HG02840 (cell line): Measurements from ENCODE around the gene IMPACT.
A peak's percentile ranks its signal among the peaks of the same experiment; 100 is the strongest.

Experiments
- ATAC-seq: cut with Tn5 transposase; IDR thresholded peaks from one replicate; pipeline ENCODE4 v1.9.1; 2021; ENCODE audit warnings: mild to moderate bottlenecking, moderate library complexity, moderate number of reproducible peaks; ENCODE audit not compliant: unreplicated experiment, low FRiP score

The IMPACT gene, protein sequence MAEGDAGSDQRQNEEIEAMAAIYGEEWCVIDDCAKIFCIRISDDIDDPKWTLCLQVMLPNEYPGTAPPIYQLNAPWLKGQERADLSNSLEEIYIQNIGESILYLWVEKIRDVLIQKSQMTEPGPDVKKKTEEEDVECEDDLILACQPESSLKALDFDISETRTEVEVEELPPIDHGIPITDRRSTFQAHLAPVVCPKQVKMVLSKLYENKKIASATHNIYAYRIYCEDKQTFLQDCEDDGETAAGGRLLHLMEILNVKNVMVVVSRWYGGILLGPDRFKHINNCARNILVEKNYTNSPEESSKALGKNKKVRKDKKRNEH

DNA sequence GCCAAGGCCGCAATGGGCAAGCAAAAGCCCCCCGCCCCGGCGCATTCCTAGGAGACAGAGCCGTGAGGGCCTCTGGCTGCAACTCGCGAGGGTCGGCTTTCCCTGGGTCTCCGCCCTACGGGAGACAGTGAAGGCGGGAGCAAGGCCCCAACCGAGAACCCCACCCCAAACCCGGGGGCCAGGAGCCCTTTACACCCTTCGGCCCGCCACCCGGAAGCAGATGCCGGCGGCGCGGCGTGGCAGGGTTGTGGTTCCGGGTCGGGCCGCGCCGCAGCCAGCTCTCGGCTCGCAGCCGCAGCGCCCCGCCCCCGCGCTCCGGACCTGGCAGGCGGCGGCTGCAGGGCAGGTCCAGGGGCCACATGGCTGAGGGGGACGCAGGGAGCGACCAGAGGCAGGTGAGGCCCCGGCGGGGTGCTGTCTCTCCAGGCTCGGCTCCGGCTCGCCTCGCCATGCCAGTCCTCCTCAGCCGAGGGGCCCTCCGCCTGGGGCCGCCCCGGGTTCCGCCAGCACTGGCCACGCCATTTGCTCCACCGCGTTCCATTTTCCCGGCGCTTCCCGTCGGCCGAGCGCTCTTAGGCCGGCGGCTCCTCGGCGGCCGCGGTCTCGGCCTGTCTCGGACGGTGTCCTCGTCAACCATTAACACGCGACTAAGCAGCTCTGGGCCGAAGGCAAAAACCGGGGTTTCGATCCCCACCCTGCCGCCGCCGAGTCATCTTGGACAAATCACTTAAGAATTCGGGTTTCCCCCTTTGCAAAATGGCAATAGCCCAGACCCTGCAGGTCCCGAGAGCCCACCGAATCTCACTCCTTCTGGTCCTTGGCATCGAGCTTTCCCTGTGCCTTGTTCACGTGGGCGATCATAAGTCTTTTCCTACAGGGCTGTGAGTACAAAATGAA, at the start of gene IMPACT:
TSS of gene IMPACT (plus strand) at position 273 of the 897 bp plus-strand sequence. CDS start at position 360, 87 bp downstream.
- peak; percentile 89 for ATAC-seq

DNA sequence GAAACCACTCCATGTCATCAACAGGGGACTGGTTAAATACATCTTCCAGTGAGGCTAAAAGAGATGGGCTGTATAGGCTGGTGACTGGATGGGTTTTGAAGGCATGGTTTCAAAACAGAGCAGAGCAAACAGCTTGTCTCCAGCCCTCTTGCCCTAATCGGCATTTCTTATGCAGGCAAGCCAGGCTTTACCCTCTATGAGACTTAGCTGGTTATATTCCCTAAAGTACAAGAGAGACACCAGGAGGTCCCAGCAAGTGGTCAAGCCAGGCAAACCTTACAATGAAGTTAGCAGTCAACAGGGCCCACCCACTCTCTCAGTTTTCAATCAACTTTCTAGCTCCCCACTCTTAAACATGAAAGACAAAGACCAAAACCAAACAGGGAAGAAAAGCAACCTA, 47.9 kb upstream of the IMPACT start:
- ATAC-seq, result no peak

DNA sequence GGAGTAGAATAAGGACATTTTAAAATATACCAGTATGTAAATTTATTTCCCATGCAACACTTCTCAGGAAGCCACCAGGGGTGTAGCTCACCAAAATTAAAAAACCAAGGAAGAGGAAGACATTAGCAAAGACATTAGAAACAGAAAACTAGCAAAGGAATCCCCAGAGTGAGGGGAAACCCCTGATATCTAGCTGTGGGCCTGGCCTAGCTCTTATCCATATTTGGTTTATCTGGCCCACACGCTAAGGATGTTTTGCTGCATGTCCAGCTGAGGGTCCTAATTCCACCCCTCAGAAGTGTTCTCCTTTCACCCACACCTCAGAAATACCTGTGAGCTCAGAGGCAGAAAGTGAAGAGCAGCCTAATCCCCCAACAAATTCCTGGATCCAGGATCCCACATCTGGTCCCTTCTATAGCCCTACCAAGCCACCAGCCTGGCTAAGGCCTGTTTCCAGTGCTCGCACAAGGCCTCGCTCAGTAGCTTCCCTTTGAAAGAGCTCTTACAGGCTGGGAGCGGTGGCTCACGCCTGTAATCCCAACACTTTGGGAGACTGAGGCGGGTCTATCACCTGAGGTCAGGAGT, 46.2 kb upstream of the IMPACT start:
- ATAC-seq, result no peak

DNA sequence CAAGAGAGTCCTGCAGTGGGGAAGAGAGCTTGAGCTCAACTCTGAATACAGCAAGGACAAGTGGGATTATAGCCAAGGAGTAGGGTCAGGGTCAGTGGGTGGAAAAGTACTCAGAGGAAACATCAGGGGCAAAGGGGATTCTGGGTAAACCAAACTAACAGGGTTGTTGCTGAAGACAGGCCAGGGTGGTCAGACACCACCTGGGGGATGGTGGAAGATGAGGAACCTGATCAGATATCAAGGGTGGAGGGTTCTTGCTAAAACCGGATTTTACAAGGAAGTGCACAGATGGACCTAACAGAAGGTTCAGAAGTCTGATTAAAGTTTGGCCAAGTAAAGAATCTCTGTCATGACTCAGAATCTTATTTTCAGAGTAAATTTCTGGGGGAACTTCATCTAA, 45.3 kb upstream of the IMPACT start:
- ATAC-seq, result no peak

DNA sequence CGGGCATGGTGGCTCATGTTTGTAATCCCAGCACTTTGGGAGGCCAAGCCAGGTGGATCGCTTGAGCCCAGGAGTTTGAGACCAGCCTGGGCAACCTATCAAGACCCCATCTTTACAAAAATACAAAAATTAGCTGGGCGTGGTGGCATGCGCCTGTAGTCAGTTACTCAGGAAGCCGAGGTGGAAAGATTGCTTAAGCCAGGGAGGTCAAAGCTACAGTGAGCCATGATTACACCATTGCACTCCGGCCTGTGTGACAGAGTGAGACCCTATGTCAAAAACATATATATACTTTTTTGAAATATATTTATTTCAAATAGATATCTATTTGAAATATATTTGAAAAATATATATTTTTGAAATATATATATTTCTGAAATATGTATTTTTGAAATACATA, 39.8 kb upstream of the IMPACT start:
- ATAC-seq, result no peak

DNA sequence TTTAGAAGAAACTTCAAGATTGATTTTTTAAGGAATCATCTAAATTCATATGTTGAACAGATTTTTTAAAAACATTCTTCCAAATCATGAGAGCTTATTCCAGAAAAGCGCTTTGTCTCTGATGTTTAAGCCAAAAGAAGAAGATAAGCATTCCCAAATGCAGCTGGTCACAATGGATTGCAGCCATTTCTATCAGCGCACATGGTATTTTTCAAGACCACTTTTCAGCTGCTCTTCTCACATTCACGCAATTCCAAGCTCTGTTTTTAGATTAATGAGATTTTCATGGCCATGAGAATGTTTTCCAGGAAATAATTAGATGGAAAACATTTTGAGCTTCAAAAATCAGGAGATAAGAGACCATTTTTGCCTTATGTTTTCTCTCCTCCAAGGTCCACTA, 37.5 kb upstream of the IMPACT start:
- ATAC-seq, result no peak

DNA sequence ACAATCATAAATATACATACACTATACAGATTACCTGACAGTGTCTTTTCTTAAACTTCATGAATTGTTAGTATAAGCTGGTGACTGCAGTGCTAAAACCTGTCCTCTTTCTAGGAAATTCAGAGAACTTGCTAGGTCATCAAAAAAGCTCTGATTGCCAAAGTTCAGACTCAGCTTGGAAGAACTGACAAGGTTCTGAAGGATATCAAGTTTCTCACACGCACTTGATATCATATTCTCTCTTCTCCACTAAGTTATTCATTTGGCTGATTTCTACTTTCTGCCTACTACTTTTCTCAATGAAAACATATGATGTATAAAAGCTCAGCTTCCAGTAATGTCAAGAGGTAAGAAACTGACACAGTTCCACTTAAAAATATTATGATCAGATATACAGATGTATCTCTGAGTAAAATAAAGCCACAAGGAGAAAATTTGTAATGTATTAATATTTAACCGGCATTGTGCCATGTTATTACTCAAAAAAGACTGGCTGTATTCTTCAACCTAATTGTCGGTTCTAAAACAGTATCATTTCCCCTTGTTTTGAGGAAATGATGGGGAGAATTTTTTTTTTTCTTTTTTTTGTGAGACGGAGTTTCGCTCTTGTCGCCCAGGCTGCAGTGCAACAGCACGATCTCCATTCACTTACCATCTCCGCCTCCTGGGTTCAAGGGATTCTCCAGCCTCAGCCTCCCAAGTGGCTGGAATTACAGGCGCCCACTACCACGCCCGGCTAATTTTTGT, 31.2 kb upstream of the IMPACT start:
- ATAC-seq, result no peak

DNA sequence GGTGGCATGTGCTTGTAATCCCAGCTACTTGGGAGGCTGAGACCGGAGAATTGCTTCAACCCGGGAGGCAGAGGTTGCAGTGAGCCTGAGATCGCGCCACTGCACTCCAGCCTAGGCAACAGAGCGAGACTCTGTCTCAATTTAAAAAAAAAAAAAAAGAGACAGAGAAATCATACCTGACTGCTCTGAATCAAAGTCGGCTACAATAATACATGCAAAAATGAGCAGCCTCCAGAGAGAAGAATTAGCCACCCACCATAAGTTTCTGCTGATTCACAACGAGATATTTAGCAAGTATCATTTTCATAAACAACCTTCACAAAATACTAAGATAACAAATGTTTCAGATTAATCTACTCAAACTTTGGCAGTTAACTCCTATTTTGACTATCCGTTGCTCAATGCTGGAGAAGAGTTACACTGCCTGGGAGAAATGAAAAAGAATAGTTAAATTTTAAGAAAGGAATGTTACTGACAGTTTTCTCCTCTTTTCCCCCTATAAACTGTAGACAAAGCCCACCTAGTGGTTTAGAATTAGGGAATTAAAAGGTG, 30.3 kb upstream of the IMPACT start:
- no peak for ATAC-seq

DNA sequence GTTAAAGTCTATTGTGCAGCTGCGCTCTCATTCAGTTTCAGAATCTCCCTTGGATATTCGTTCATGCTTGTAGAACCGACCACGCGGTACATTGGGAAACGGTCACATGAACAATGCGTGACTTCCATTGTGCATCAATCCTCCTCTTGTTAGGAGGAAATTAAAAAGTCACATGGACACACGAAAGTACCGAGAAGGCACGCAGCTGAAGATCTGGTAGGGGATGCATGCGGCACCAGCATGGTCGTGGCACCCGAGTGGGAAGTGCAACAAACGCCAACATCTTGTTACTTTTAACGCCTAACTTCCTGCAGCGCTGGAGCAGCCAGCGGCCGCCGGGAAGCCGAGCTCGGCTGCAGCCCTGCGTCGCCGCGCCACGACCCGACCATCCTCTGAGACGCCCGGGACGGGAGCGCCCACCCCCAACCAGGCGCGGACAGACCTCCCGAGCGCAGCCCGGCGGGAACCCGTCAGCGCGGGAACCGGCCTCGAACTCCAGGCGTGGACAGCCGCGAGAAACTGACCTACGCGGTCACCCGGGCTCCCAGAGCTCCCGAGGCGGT, 29.3 kb upstream of the IMPACT start:
- ATAC-seq, result no peak

DNA sequence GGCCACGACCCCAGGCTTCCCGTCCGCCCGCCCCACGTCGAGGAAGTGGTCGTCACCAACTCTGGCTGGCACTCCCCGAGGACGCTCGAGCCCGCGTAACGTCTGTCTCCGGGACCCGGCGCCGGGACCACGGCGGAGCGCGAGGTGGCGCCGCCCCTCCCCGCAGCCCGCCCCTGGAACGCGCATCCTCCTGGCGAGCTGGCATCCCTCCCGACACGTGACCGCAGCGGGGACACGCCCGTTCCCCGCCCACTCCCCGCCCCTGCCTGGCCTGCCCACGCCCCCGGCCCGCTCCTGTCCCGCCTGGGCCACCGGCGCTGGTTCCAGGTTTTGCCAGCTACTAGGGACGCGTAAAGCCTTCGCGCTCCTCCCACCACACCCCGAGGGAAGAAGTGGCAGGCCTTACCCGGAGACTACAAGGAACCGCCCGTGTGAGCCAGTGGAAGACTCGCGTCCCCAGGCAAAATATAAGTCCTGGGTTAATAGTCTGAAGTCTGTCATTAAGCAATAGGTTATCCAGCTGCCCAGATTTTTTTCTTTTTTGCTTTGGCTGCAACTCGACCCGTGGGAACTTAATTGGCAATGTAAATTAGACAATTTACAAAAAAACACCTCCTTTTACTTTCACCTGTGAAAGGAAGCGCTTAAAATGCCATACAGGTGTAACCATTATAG, 28.6 kb upstream of the IMPACT start, which contains the start of gene OSBPL1A:
TSS of gene OSBPL1A (minus strand) at position 131 of the 675 bp plus-strand sequence. CDS start 20,291 bp downstream, outside the sequence.
- ATAC-seq, result no peak

DNA sequence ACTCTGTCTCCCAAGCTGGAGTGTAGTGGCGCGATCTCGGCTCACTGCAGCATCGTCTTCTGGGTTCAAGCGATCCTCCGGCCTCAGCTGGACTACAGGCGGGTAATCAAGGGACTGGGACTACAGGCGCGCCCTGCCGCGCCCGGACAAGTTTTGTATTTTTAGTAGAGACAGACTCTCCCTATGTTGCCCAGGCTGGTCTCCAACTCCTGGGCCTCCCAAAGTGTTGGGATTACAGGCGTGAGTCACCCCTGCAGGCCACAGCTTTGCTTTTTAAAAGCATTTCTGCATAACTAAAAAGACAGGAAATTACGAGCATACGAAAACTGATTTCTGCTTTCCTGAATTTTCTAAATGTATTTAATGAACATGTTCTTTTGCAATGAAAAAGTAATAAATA, 27.9 kb upstream of the IMPACT start:
- no peak for ATAC-seq

DNA sequence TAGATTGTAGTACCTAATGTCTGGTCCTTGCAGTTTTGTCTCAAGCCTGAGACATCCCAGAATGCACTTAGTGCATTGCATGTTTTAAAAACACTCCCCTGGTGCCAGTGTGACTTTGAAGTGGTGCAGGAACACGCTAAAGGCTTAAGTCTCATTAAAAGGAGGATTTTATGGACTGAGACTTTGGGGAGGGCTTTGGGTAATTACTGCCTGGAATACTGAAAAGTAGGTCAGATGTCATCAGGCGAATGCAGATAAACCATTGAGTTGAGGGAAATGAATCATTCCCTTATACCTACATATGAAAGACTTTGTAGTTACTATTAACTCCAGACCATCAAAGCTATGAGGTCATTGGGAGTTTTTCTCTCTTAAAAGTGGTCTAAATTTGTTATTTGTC, 25.9 kb upstream of the IMPACT start:
- ATAC-seq, result no peak

DNA sequence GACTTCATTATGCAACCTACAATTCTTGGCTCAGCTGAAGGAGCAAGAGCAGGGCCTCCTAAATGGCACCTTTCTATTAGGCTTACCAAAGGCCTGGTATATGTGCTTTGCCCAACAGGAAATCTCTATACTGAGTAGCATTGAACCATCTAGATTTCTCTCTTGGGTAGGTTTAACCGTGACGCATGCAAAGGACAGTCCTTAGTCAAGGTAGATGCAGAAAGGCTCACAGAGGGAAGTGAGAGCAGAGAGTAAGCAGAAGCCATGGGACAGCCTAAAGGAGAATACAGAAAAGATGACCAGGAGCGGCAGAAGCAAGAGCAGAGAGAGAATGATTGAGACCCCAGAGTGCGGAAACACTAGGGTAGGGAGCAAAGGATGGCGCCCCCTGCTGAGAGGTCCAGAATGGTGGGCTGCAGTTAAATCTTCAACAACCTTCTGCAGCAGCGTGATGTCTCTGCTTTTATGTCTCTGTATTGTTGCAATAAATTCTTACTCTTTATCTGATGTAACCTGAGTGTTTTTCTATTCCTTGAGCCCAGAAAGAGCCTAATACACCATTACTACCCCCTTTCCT, 24.2 kb upstream of the IMPACT start:
- no peak for ATAC-seq

DNA sequence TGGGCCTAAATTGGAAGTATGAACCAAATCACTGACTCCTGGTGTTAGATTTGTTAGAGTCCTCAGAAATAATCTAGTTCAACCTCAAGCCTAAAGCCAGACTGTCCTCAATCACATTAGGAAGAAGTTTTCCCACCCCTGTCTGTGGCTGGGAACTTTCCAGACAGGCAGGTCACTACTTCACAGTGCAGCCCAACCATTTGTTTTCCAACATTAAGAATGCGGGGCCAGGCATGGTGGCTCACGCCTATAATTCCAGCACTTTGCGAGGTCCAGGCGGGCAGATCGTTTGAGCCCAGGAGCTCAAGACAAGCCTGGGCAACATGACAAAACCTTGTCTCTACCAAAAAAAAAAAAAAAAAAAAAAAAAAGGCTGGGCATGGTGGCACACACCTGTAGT, 23.4 kb upstream of the IMPACT start:
- no peak for ATAC-seq

DNA sequence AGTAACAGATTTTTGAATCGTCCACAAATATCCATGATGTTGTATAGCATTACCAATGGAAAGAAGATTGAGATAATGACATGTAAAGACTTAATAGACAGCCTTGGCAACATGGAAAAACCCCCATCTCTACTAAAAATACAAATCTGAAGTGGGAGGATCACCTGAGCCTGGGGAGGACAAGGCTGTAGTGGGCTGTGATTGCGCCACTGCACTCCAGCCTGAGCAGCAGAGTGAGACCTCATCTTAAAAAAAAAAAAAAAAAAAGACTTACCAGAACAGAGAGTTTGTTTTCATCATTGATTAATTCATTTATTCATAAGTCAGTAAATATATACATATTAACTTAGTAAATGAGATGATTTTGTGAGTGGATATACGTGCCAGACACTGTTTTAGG, 21.9 kb upstream of the IMPACT start:
- ATAC-seq, result no peak

DNA sequence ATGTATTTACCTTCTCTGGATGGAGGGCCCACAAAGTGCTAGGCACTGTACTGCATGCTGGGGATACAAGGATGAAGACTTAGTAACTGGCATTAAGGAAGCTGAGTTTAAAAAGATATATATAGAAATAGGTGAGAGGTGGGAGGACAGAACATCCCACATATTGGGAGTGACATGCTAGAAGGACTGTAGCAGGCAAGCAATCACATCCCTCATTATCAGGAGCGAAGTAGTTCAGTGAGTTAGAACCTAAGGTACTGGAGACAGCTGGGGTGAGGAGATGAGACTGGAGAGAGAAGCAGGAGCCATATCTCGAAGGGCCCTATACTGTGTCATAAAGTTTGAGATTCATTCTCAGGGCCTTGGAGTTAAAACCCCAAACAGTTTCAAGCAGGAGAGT, 18.0 kb upstream of the IMPACT start:
- no peak for ATAC-seq

DNA sequence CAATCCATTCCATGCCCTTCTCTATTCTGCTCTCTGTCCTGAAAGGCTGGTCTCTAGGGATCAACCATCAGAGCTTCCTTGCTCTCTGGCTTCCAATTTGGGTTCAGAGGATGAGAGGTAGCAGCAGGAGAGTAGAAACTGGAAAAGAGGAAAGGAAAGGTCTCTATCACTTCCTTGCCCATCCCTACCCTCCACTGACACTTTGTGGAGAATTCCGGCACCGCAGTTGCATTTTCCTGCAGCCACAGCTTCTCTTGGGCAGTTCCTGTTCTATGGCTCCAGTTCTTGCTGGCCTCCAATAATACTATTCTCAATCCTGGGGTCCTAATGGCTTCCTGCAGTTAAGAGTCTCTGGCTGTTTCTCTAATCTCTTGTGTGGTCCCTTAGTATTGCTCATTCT, 13.3 kb upstream of the IMPACT start:
- ATAC-seq, result no peak

DNA sequence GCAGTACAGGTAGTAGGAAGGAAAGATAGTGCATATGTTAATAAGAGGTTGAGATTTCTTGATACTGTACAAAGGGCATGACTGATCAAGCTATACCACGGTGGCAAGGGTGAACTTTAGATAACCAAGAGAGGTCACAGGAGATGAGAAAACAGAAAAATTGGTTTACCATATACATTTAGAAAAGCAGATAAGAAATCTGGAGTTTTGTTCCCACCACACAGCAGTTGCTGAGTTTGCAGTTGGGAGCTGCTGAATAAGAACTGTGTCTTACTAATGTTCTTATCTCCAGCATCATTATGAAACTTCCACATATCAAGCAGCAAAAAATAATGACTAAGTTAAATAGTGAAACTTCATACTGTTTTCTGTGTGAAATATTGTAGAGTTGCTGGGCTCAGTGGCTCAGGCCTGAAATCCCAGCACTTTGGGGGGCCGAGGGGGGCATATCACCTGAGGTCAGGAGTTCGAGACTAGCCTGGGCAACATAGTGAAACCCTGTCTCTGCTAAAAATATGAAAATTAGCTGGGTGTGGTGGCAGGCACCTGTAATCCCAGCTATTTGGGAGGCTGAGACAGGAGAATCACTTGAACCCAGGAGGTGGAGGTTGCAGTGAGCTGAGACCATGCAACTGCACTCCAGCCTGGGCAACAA, 12.0 kb upstream of the IMPACT start:
- no peak for ATAC-seq

DNA sequence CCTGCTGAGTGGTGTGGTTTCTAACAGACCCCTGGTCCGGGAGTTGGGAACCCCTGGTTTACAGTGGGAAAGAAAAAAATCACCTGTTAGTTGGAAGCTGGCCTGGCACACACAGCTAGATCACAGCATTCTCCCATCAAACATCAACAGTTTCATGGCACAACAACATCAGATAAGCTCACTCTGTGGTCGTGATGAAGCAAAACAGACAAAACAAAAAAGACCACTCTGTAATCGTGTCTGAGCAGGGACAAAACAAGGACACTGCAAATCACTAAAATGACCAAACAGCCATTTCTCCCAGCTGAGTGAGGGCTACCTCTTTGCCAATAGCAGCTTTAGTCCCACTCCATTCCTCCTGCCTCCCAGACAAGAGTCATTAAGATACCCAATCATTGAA, 9.0 kb upstream of the IMPACT start:
- no peak for ATAC-seq
